H9 (cell line): ENCODE results near the gene FAM20A. TPM values are rescaled to one million over a fixed set of nuclear protein-coding genes. Genes with fewer than 3 reads are reported as not detected.

Experiments
- DNase-seq: peaks from one replicate; pipeline ENCODE4 v3.0.0-alpha.2; 2017
- H2AFZ ChIP-seq: one replicate; pipeline ENCODE4 v1.6.1; 2013; ENCODE audit warnings: mild to moderate bottlenecking, low read length, control low read depth, moderate library complexity
- H2AK5ac ChIP-seq: 2 replicates; pipeline ENCODE4 v1.6.1; 2013; ENCODE audit warnings: low read length, control low read depth, mixed read lengths; ENCODE audit not compliant: insufficient read length
- H2BK120ac ChIP-seq: one replicate; pipeline ENCODE4 v1.6.1; 2013; ENCODE audit warnings: low read depth, mild to moderate bottlenecking, low read length, control low read depth, inconsistent platforms; ENCODE audit not compliant: poor library complexity, severe bottlenecking
- H2BK12ac ChIP-seq: 2 replicates; pipeline ENCODE4 v1.6.1; 2013; ENCODE audit warnings: low read length, control low read depth, mixed read lengths, low read depth; ENCODE audit not compliant: insufficient read length
- H2BK15ac ChIP-seq: 2 replicates; pipeline ENCODE4 v1.6.1; 2013; ENCODE audit warnings: low read depth, low read length, control low read depth
- H2BK20ac ChIP-seq: one replicate; pipeline ENCODE4 v1.6.1; 2013; ENCODE audit warnings: low read depth, mild to moderate bottlenecking, low read length, control low read depth, inconsistent platforms; ENCODE audit not compliant: poor library complexity, severe bottlenecking
- H2BK5ac ChIP-seq: 2 replicates; pipeline ENCODE4 v1.6.1; 2013; ENCODE audit warnings: low read length, control low read depth, mixed read lengths; ENCODE audit not compliant: insufficient read length
- H3K14ac ChIP-seq: 2 replicates; pipeline ENCODE4 v1.6.1; 2013; ENCODE audit warnings: low read length, control low read depth; ENCODE audit not compliant: insufficient read depth
- H3K18ac ChIP-seq: 2 replicates; pipeline ENCODE4 v1.6.1; 2013; ENCODE audit warnings: low read depth, mild to moderate bottlenecking, mixed read lengths, low read length, control low read depth; ENCODE audit not compliant: insufficient read length
- H3K23ac ChIP-seq: 2 replicates; pipeline ENCODE4 v1.6.1; 2013; ENCODE audit warnings: low read length, control low read depth, mixed read lengths, low read depth; ENCODE audit not compliant: insufficient read length
- H3K23me2 ChIP-seq: 2 replicates; pipeline ENCODE4 v1.6.1; 2013; ENCODE audit warnings: low read depth, mild to moderate bottlenecking, mixed read lengths, low read length, control low read depth; ENCODE audit not compliant: insufficient read length, poor library complexity, severe bottlenecking
- H3K27ac ChIP-seq: 2 replicates; pipeline ENCODE4 v1.5.1; 2013; ENCODE audit warnings: low read length, control low read depth, mixed read lengths, low read depth; ENCODE audit not compliant: insufficient read length
- H3K27me3 ChIP-seq: 2 replicates; pipeline ENCODE4 v1.6.1; 2013; ENCODE audit warnings: low read length, control low read depth, inconsistent platforms; ENCODE audit not compliant: insufficient read depth
- H3K4ac ChIP-seq: 2 replicates; pipeline ENCODE4 v1.6.1; 2013; ENCODE audit warnings: low read depth, mild to moderate bottlenecking, control low read depth, inconsistent platforms, low read length, moderate library complexity
- H3K4me1 ChIP-seq: 2 replicates; pipeline ENCODE4 v1.6.1; 2013; ENCODE audit warnings: low read length, control low read depth, inconsistent platforms; ENCODE audit not compliant: insufficient read depth
- H3K4me2 ChIP-seq: 2 replicates; pipeline ENCODE4 v1.6.1; 2013; ENCODE audit warnings: low read length, control low read depth, mixed read lengths; ENCODE audit not compliant: insufficient read length, insufficient read depth
- H3K56ac ChIP-seq: 2 replicates; pipeline ENCODE4 v1.6.1; 2013; ENCODE audit warnings: low read depth, mild to moderate bottlenecking, mixed read lengths, low read length, control low read depth; ENCODE audit not compliant: insufficient read length
- H3K79me1 ChIP-seq: 2 replicates; pipeline ENCODE4 v1.6.1; 2013; ENCODE audit warnings: low read depth, mild to moderate bottlenecking, moderate library complexity, low read length, control low read depth, inconsistent platforms; ENCODE audit not compliant: insufficient read depth, poor library complexity, severe bottlenecking
- H3K79me2 ChIP-seq: 2 replicates; pipeline ENCODE4 v1.6.1; 2013; ENCODE audit warnings: low read length, control low read depth, inconsistent platforms; ENCODE audit not compliant: insufficient read depth
- H3K9ac ChIP-seq: 2 replicates; pipeline ENCODE4 v1.6.1; 2013; ENCODE audit warnings: low read length, control low read depth, mixed read lengths; ENCODE audit not compliant: insufficient read length; ENCODE audit errors: extremely low read depth
- H3K9me3 ChIP-seq: one replicate; pipeline ENCODE4 v1.6.1; 2013; ENCODE audit warnings: low read depth, low read length, inconsistent platforms; ENCODE audit not compliant: control insufficient read depth
- H3T11ph ChIP-seq: one replicate; pipeline ENCODE4 v1.6.1; 2013; ENCODE audit warnings: mild to moderate bottlenecking, low read length, control low read depth, inconsistent platforms
- H4K20me1 ChIP-seq: one replicate; pipeline ENCODE4 v1.6.1; 2013; ENCODE audit not compliant: control insufficient read depth, insufficient read length, insufficient read depth
- H4K5ac ChIP-seq: 2 replicates; pipeline ENCODE4 v1.6.1; 2013; ENCODE audit warnings: low read depth, mild to moderate bottlenecking, mixed read lengths, low read length, control low read depth; ENCODE audit not compliant: insufficient read length
- H4K8ac ChIP-seq: replicated peaks from 2 replicates; pipeline ENCODE4 v1.6.1; 2013; ENCODE audit warnings: low read length, control low read depth, mixed read lengths, low read depth; ENCODE audit not compliant: insufficient read length
- H4K91ac ChIP-seq: 2 replicates; pipeline ENCODE4 v1.6.1; 2013; ENCODE audit warnings: low read depth, mild to moderate bottlenecking, moderate library complexity, mixed read lengths, low read length, control low read depth; ENCODE audit not compliant: insufficient read length
- H3K27ac Mint-ChIP-seq, 3 experiments: 2 replicates in 2 of 3; 3 replicates in 1 of 3; pipeline ENCODE4 v1.8.0; 2020 to 2021; ENCODE audit warnings: mixed read lengths in 3 of 3, mild to moderate bottlenecking in 1 of 3, moderate library complexity in 1 of 3
- H3K27me3 Mint-ChIP-seq: 2 replicates; pipeline ENCODE4 v1.8.0; 2021; ENCODE audit warnings: low read depth, mild to moderate bottlenecking, moderate library complexity, mixed read lengths
- H3K36me3 Mint-ChIP-seq, 3 experiments: 2 replicates in 2 of 3; 3 replicates in 1 of 3; pipeline ENCODE4 v1.8.0; 2020 to 2021; ENCODE audit warnings: low read depth in 3 of 3, mixed read lengths in 3 of 3; ENCODE audit not compliant: insufficient read depth in 1 of 3
- H3K4me1 Mint-ChIP-seq, 2 experiments: 2 replicates each; pipeline ENCODE4 v1.8.0; 2020; ENCODE audit warnings: mixed read lengths in 2 of 2
- H3K4me3 Mint-ChIP-seq, 2 experiments: 2 replicates in 1 of 2; 3 replicates in 1 of 2; pipeline ENCODE4 v1.8.0; 2020 to 2021; ENCODE audit warnings: mild to moderate bottlenecking in 2 of 2, mixed read lengths in 2 of 2, moderate library complexity in 1 of 2
- H3K9me3 Mint-ChIP-seq, 2 experiments: 2 replicates in 1 of 2; 3 replicates in 1 of 2; pipeline ENCODE4 v1.8.0; 2020; ENCODE audit warnings: mild to moderate bottlenecking in 2 of 2, mixed read lengths in 2 of 2, moderate library complexity in 1 of 2
- CTCF ChIP-seq: fragments of 200-600 bp; sonication (generic); conservative IDR thresholded peaks from 3 replicates; pipeline ENCODE4 v1.8.0; 2021; ENCODE audit warnings: antibody characterized with exemption, mild to moderate bottlenecking
- WGBS: extraction: QIAGEN DNeasy Blood & Tissue Kit; methylation state at CpG from one replicate; pipeline ENCODE4 v1.1.7; 2013; ENCODE audit warnings: missing lambda C conversion rate, low lambda C conversion rate, mixed read lengths; ENCODE audit not compliant: insufficient read length; ENCODE audit errors: extremely low coverage; 5-methylcytosine and 5-hydroxymethylcytosine counted together
- total RNA-seq: library from RNA; stranded (reverse); gene quantifications from 2 replicates; pipeline ENCODE4 v1.2.1, GENCODE V29; 2021

The FAM20A gene
- total RNA-seq, 1 experiment from 2014 or later: 34.4 TPM

- Histone ChIP-seq H2AFZ (no peak overlapping the region), H4K91ac (no peak overlapping the region), H2BK120ac (no peak overlapping the region), H3T11ph (no peak overlapping the region), H2BK12ac (no peak overlapping the region), H3K18ac (no peak overlapping the region), H4K5ac (no peak overlapping the region), H2AK5ac (no peak overlapping the region), H2BK15ac (no peak overlapping the region), H3K79me2 (no peaks in the 10 kb centered on the region), H3K14ac (no peak overlapping the region), H3K9me3 (peaks cover 7% of the 10 kb centered on the region), H3K4me1 (no peaks in the 10 kb centered on the region), H3K23me2 (no peaks in the 10 kb centered on the region), H3K27me3 (no peaks in the 10 kb centered on the region), H2BK20ac (no peak overlapping the region), H3K23ac (no peak overlapping the region), H3K79me1 (no peaks in the 10 kb centered on the region), H3K27ac (no peak overlapping the region), H4K8ac (no peak overlapping the region), H4K20me1 (no peaks in the 10 kb centered on the region), H3K9ac (no peak overlapping the region), H2BK5ac (no peak overlapping the region), H3K4ac (no peak overlapping the region), H3K56ac (no peak overlapping the region), H3K4me2 (no peak overlapping the region)
- TF ChIP-seq CTCF: no peak
- Mint-ChIP-seq H3K4me1 (peaks cover 3 to 7% of the 10 kb centered on the region in 2 experiments; a peak in 3 of 4 replicates), H3K4me3 (no peak overlapping the region), H3K9me3 (peaks cover 39 to 44% of the 10 kb centered on the region in 2 experiments), H3K27me3 (no peaks in the 10 kb centered on the region; the same call in 1 of the 2 replicates), H3K27ac (no peak overlapping the region), H3K36me3 (peaks cover 7 to 43% (median 35%) of the 10 kb centered on the region in 3 experiments)
- no CpG with 5 or more reads among the region's 4 CpGs for WGBS
- DNase-seq: no peak
Measured at GRCh38 chr17:68611353-68612208, 10.4 kb upstream of the FAM20A start.
